Activated T-cell treated with anti-CD3 and anti-CD28 coated beads, Interleukin-2, amount 50 U/mL, for 1 hour (primary cell): ENCODE results near the gene POU6F2.

Source experiments
- DNase-seq: peaks from one replicate; pipeline ENCODE4 v3.0.0-alpha.2; 2020

The POU6F2 gene

DNA sequence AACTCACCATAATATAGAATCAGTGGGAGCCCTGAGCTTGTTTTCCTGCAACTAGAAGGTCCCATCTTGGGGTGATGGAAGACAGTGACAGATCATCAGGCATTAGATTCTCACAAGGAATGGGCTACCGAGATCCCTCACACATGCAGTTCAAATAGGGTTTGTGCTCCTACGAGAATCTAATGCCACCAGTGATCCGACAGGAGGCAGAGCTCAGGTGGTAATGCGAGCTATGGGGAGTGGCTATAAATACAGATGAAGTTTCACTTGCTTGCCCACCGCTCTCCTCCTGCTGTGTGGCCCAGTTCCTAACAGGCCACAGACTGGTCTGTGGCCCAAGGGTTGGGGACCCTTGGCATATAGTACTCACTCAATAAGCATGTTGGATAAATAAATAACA, 93.4 kb downstream of the POU6F2 start:
- no peak for DNase-seq

DNA sequence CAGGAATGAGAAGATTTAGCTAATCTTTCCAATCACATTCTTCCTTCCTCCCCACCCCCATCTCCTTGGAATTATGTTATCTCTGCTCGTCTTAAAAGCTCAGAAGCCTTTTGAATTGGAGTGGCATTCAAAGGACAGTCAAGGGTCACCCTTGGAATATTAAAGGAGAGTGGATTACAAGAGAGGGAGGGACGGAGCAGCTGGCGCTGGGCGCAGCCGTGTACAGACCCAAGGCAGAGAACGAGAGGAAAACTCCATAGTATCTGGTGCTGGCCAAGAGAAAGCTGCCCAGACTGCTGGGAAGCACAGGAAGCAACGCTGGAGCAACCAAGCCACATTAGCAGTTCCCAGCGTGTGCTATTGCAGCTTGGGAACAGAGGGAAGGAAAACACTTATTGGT, 95.7 kb downstream of the POU6F2 start:
- DNase-seq: no peak

DNA sequence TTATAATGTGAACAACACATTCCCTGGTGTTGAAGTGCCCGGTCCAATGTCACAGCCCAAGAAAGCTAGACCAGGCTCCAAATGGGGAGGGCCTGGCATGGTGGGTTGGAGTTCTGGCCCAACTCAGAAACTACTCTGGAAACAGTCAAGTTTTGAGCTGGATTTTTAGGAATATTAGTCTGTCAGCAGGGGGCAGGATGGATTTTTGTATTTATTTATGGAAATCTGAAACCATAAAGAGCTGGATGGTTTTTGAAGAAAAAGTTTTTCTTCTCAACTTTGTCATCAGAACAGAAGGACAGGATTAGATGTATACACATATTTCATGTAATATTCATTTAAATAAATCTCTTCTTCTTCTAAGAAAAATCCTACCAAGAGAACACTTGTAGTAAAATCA, 97.5 kb downstream of the POU6F2 start:
- no peak for DNase-seq

DNA sequence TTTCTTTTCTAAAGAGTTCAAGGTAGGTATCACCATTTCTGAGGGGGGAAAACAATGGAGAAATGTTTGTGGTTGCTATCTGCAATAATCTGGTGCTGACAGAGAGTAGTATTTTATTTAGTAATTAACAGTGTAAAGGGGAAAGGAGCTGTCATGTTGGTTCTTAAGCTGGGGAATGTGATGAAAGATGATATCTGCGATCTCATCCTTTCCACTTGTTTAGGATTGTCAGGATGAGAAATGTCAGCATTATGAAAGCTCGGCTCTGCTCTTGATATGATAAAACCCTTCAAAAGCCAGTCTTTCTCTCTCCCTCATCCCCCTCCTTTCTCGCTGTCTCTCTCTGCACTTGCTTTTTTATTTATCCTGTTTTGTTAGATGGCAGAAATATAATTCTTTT, 106.1 kb downstream of the POU6F2 start:
- DNase-seq: no peak

DNA sequence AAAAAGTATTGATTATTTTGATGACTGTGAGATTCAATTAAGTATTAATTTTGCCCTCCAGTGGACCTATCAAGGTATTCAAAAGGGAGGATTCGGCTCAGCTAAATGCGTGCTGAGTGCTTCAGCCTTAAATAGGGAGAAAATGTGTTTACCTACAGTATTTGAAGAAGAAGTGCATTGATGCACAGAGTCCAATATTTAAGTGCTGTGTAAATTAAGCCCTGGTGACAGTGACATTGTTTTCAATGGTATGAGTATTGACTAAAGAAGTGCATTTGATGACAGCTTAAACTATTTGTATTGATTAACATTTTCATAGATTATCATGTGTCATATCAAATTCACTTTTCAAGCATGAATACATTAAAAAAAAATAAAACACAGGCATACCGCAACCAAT, 106.6 kb downstream of the POU6F2 start:
- no peak for DNase-seq

DNA sequence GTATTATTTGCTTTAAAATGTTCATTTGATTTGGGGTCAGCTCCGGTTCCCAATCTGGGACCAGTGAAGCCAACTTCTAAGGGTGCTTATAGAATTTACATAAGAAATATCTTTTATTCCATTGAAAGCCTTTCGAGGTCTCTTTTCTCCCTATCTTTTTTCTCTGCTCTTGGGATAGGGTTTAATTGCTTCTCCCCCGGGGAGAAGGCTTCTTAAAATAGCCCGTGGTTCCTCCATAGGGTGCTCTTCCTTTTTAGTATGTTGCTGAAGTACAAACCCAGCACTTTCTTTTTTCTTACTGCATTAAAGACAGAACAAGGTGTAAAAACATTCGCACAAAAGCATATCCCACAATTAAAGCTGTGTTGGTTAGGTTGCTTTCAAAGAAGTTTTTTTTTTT, 107.5 kb downstream of the POU6F2 start:
- no peak for DNase-seq

DNA sequence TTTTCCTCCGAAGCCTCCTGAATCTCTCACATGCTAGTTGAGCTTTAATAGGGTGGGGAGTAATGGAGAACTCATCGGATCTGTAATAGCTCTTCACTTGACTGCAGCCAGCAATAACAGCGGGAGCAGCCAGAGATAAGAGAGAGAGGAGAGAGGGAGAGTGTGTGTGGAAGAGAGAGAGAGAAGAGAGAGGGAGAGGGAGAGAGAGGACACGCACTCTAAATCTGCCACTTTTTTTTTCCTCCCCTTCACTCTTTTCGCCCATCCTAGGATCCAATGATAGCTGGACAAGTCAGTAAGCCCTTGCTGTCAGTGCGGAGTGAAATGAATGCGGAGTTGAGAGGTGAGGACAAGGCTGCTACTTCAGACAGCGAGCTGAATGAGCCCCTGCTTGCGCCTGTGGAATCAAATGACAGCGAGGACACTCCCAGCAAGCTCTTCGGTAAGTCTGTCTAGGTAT, 107.9 kb downstream of the POU6F2 start:
- no peak for DNase-seq

DNA sequence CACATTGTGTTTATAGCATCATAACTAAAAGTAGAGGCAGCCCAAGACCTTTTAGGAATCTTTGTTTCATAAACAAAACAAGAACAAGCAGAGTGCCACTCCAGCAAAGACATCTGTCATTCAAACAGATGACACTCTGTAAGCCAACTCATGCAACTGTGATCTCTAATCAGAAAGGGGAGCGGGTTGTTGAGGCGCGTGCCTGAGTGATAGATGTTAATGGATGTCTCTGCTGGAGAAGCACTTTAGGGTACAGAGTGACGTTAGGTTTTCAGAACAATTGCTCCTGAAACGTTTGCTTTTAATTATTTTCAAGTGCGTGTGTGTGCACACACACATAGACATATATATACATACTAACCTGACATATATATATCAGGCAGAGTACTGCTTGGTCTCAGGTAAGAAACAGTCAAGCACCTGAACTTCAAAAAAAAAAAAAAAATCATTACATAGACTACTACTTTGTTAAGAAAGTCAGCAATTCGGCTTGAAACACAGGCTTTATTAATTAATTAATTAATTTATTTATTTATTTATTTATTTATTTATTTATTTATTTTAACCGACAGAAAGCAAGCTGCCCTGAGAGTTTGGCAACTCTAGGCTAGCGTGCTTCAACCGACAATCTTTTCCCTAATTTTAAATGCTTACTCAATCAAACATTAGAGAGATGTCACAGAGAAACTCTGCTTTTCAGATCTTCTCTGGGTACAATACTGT, 109.1 kb downstream of the POU6F2 start:
- DNase-seq: no peak

DNA sequence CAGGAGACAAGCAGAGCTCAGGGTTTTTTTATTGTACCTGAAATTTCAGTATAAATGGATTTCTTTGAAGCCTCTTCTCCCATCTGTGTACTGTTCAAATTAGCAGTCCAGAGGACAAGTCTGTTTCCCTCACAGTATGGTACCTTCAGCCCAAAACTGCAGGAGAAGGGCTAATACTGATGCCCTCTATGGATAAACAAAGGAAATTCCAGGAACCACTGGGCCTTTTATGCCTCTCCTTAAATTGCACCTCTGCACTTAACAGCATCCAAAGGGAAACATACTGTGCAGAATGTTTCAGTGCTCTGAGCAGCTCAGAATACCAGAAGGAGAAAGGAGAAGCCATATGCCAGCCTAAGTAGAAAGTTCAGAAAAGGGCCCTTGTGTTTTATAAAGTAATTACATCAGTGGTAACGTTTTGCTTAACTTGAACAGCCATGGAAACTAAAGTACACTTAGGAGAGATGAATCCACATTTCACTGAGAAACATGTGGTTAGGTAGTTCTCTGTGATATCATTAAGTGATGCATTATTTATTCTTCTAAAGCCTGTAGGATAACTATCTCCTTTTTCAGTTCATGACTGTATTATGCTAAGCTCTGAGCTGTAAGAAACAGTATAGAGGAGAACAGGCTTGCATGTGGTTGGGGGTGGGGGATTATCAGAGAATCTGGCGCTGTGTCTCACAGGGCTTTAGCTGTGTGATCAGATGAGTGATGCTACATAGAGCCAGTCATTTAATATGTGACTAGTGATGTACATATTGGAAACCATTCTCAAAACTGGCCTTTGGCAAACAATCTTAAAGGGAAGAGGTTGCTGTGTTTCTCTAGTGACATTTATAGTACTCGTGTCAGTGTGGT, 111.3 kb downstream of the POU6F2 start:
- DNase-seq: no peak

DNA sequence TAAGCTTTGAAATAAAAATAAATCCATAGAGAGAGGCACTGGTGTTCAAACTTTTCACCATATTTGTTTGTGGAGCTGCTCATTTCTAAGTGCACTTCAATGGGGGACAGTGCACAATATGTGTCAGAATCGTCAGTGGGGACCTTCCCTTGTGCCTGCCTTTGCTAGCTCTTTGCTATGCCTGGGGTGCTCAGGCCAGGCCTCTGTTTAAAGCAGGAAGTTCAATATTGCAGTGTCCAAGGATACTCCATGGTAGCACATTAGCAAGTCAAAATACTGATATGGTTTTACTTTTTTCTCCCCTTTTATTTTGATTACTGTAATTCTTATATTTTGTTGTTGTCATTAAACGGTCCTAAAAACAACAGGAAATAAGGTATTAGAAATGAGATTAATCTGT, 113.4 kb downstream of the POU6F2 start:
- no peak for DNase-seq

DNA sequence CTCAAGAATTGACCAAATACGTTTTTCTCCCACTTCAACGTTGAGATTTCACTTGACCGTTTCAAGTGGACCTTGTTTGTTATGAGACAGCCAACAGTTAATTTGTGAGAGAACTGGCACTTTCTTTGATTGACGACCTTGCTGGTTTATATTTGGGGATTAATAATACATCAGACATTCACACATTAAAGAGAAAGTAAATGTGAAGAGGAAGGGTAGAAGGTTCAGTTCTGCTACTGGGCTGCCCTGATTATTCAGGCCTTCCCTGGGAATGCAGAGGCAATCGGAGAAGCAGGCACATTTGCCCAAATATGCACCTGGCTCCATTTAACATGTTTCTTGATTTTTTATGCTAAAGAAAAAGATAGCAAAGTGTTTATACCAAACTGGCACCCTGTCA, 114.1 kb downstream of the POU6F2 start:
- DNase-seq: no peak

DNA sequence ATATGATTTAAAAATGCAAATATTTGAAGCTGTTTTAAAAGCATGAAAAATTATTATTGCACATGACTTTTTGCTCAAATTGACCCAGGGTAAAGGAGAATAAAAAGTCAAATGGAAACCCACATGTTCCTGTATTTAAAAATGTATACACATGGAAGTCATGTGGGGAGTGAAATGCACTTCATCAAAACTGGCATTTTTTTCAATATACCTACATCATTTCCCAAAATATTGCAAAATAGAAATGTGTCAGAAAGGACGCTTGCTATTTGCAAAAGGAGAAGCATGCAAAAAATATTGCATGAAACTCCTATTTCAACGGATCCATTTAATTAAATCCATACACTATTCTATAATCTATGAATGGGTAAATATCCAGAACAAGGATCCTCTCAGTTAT, 117.0 kb downstream of the POU6F2 start:
- no peak for DNase-seq

DNA sequence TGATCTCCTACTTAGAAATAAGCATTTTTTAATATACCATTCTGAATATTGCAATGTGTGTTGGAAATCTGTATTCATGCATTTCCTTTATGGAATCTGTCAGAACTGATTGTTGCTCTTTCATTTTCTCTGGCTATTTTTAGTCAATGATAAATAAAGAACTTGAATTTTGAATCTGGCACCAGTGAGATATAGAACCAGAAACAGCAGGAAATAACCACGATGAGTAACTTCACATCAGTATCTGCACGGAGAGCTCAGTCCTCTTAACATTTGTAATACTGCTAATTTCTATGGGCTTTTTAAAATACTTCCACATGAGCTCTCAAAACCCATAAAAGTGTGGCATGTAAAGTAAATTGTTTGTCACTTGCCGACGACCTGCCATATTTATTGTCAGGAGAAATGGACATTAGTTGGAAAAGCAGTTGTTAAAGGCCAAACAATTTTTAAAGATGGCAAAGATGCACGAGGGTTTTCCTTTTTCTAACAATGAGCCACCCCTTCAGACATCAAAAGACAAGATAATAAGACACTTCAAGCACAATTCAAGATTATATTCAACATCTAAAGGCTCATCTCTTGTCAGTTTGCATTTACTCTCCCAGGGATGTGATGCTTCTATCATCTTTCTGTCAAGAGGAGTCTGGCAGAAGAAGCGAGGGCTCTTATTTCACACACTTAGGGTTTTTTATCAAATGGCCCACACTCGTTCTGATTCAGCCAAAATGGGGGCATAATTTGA, 118.3 kb downstream of the POU6F2 start:
- no peak for DNase-seq

DNA sequence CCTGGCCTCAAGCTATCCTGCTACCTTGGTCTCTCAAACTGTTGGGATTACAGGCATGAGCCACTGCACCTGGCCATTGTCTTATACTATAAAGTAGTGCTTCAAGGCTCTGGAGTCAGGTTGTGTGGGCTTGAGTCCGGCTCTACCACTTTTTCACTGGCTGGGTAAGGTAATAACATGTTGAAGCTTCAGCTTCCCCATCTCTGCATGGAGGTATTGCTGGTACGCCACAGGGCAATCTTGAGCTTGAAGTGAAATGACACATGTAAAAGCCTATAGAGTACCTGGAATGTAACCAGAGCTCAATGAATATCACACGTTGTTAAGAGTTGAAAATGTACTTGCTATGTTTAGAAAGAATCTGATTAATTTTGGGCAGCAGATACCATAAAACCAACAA, 120.8 kb downstream of the POU6F2 start:
- DNase-seq: no peak

DNA sequence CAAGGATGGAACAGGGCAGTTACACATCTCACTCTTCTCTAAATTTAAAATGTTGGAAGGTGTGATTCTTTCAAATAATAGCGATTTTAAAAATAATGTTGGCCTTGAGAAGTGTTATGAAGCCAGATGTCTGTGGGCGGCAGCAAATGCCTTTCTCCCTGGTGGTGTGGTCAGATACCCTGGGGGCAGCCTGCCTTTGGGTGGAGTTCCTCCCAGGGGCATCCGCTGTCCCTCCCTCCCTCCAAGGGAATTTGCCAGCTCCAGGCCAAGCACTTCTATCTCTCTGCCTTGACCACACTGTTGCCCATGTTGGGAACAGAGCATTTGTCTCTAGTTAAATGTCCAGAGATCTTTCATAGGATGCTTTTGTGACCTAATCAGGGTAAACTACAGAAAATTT, 121.4 kb downstream of the POU6F2 start:
- no peak for DNase-seq

DNA sequence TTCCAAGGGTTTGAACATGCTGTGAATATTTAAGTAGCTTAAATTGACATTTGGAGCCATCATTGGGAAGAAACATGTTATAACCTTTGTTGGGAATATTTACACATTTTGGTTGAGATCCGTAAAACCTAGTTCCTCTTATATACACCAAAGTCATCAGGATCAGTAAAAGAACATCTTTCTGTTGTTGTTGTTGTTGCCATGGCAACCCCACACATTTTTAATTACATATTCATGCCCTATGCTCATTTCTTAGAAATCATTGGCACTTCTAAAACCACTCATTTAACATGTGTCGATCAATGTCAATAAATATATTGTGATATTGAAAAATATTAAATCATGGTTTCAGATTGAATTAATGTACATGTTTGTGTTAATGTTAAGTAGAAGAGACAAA, 122.6 kb downstream of the POU6F2 start:
- DNase-seq: no peak

DNA sequence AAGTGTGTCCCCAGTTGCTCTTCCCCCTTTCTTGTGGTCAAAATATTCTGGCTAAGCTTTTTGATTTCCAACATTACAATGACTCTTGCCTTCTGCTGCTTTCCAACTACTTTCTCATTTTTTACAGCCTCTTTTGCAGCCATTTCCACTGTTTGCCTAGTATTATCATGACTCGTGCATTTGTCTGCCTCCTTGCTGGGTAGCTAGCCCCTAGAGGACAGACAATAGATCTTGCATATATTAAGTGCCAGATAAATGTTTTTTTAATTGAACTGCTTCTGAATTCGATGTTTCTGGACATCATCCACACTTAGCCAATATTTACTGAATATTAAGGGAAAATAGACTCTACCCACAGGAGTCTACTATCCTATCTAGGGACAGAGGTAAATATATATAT, 124.5 kb downstream of the POU6F2 start:
- no peak for DNase-seq

DNA sequence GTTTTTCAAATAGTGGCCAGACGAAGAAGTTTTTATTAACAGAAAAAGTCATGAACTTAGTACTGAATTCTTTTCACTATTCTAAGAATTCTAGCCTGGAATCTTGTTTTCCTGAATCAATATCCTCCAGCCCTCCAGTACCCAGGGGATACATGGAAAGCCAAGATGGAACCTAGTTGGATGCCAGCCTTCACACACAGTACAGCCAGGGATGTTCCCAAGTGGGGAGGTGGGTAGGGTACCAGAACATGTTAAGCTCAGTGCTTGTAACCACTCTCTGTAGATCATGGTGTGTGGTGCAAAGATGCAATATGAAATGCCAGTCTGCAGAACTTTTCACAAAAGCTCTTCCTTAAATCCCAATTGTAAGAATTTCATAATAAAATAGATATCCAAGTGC, 128.0 kb downstream of the POU6F2 start:
- no peak for DNase-seq

DNA sequence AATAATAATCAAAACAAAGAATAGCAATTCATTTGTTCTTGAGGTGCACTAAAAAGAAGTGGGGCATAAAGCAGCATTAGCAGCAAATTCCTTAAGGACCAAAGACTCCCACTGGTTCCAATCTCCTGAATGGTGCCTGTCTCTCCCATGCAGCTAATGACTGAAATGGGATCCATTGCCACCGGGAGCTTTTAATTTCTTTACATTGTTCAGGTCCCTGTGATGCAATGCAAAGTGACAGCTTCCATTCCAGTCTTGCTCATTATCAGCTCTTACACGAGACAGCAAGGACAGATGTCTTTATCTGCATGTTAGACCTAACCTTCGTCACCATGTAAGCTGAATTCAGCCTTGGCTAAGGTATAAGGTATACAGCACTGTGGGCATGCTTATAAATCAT, 148.1 kb downstream of the POU6F2 start:
- no peak for DNase-seq

DNA sequence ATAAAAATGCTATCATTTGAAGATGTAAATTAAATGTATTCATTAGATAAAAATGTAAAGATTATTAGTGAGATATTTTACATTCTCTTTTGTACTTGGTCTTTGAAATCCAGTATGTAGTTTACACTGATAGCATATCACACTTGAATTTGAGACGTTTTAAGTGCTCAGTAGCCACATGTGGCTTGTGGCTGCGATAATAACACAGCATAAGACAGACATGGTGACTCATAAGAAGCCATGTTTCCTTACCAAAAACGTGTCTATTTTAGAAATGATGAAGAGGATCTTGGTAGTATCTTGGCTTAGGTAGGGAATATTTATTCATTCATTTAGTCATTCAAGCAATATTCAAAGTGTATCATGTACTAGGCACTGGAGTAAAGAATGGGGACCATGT, 149.3 kb downstream of the POU6F2 start:
- DNase-seq: no peak

DNA sequence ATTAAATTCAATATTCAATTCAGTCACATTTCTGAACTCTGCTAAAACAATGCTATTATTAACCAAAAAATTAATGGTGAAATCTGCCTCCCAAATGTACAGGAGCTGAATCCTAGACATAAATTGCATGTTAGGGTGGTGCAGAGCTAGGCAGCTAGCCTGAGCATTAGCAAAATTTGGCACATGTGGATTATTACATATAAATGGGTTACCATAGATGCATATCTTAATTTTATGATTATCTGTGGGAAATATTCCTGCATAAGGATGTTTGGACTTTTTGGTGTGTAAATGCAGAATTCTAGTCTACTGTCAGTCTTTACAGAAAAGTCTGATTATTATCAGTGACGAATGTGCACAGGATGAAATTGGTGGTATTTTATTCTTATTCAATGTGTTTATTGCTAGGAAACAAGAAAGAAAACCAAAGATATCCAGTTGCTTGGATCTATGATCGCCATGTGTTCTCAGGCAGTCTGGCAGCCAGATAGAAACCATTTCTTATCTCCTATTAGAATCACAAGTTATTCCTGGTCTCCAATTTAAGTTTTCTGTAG, 150.7 kb downstream of the POU6F2 start:
- no peak for DNase-seq

DNA sequence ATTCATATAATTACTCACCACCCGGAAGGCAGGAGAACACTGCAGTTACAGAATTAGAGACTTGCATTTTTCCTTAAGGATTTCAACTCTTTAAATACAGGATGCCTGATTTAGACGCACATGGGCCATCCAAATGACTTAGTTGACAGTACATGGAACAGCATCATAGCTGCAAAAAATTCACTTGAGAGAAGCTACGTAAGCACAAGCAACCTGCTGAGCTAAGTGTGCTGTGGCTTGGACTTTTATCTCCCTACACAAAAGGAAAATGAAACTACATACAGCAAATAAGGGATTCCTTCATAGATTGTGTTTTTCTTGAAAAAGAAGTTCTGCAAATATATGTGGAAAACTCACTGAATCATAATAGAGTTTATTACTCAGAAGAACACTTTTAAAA, 152.6 kb downstream of the POU6F2 start:
- DNase-seq: no peak

DNA sequence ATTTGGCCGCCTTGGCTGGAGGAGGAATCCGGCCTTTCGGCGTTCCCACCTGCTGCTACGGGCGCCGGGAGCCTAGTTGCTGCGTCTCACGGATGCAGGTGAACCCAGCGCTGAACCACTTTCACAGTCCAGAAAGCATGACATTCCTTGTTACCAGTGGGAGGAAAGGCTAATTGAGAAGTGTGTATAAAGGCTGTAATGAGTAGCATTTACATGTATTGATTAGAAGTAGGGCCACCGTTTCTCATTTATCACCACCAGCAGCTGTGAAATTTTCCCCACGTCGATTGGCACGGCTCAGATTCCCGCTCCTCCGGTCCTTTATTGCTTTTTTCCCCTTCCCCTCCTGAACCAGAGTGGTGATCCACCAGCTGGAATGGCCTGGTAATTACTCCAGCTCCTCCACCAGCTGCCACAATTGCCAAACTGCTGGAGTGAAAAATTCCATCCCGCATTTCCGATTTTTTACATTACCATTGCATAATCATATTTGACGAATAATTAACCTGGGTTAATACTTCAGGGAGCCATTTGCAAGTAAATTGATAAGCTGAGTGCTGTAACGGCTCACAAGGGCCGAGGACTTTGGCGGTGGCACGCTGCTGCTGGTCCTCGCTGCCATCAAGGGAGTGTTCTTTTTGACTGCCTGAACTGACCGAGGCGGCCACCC, 153.3 kb downstream of the POU6F2 start:
- DNase-seq: no peak
